Panc1 (cell line): Measurements from ENCODE around the gene CORO1C. TPM values are rescaled to one million over a fixed set of nuclear protein-coding genes. Genes with fewer than 3 reads are reported as not detected.
"Not testable (repeated sequence)": the region's sequence is repeated elsewhere in the genome, so short reads cannot be mapped to it uniquely, and the experiment has no call there.

Source experiments
- ATAC-seq: fragments of 200-7000 bp; cut with Tn5 transposase; 2 replicates; pipeline ENCODE4 v1.9.1; 2020; ENCODE audit warnings: mild to moderate bottlenecking, moderate library complexity
- BruUV-seq: library from RNA; stranded (reverse); fragments of 400-500 nt; replicated peaks from 2 replicates; lab custom pipeline; 2021; lab: Mats Ljungman, UMichigan
- CTCF ChIA-PET: fragments of 300-600 bp; sonication (Branson Sonifier 250); formaldehyde crosslinking; loops from one replicate; lab custom pipeline; 2022; ENCODE audit warnings: antibody characterized with exemption; lab: Charles Lee
- POLR2A ChIA-PET: fragments of 300-600 bp; sonication (Branson Sonifier 250); formaldehyde crosslinking; loops from one replicate; lab custom pipeline; 2022; ENCODE audit warnings: antibody characterized with exemption; lab: Charles Lee
- DNase-seq: peaks from one replicate; pipeline ENCODE4 v3.0.0-alpha.2; 2010; ENCODE audit warnings: low read depth, low spot score
- H3K27ac ChIP-seq: 2 replicates; pipeline ENCODE4 v1.5.1; 2011; ENCODE audit warnings: mild to moderate bottlenecking, low read length, inconsistent platforms
- H3K27me3 ChIP-seq: fragments of 200-500 bp; sonication (Bioruptor generic); 2 replicates; pipeline ENCODE4 v1.6.0; 2014; ENCODE audit warnings: low read length, inconsistent platforms; ENCODE audit not compliant: control insufficient read depth, insufficient read depth
- H3K36me3 ChIP-seq: fragments of 200-500 bp; sonication (Bioruptor generic); 2 replicates; pipeline ENCODE4 v1.5.1; 2014; ENCODE audit warnings: inconsistent platforms, mild to moderate bottlenecking, low read length, moderate library complexity; ENCODE audit not compliant: control insufficient read depth, insufficient read depth
- H3K4me1 ChIP-seq: 2 replicates; pipeline ENCODE4 v1.5.1; 2011; ENCODE audit warnings: inconsistent platforms, mild to moderate bottlenecking, low read length, moderate library complexity; ENCODE audit not compliant: control insufficient read depth, insufficient read depth
- H3K4me3 ChIP-seq, 2 experiments: 2 replicates each; pipeline ENCODE4 v1.5.1; 2011 to 2012; ENCODE audit warnings: low read depth in 2 of 2, low read length in 2 of 2, mild to moderate bottlenecking in 2 of 2, inconsistent platforms in 1 of 2, moderate library complexity in 1 of 2
- H3K9me3 ChIP-seq: fragments of 200-500 bp; sonication (Bioruptor generic); 2 replicates; pipeline ENCODE4 v1.5.1; 2014; ENCODE audit warnings: low read depth, mild to moderate bottlenecking, inconsistent platforms, low read length, moderate library complexity; ENCODE audit not compliant: control insufficient read depth, insufficient read depth
- CTCF ChIP-seq: fragments of 450-650 bp; IDR thresholded peaks from 2 replicates; pipeline ENCODE4 v1.5.1; 2017; ENCODE audit warnings: mild to moderate bottlenecking
- POLR2AphosphoS5 ChIP-seq: IDR thresholded peaks from 2 replicates; pipeline ENCODE4 v1.6.1; 2012; ENCODE audit warnings: mild to moderate bottlenecking, low read depth, low read length, moderate library complexity
- REST ChIP-seq, 2 experiments: IDR thresholded peaks; 2 replicates each; pipeline ENCODE4 v1.6.1; 2011 to 2012; ENCODE audit warnings: low read depth in 2 of 2, control low read depth in 1 of 2, low read length in 1 of 2, mild to moderate bottlenecking in 1 of 2, moderate library complexity in 1 of 2; ENCODE audit not compliant: insufficient read depth in 1 of 2
- SIN3A ChIP-seq: IDR thresholded peaks from 2 replicates; pipeline ENCODE4 v1.6.1; 2012; ENCODE audit warnings: low read depth, mild to moderate bottlenecking, low read length, moderate library complexity, borderline replicate concordance; ENCODE audit not compliant: insufficient read depth
- TCF7L2 ChIP-seq: IDR thresholded peaks from 2 replicates; pipeline ENCODE4 v1.6.1; 2011; ENCODE audit warnings: mild to moderate bottlenecking, low read depth, low read length, inconsistent platforms
- in situ Hi-C: cut with HindIII; loops from 2 replicates; pipeline ENCODE4 v1.10.0; 2016; ENCODE audit warnings: low sequenced_read_pairs, low pct_unique_long_range_greater_than_20kb
- intact Hi-C: fragments of 100-400 bp; cut with micrococcal nuclease; formaldehyde crosslinking; loops from one replicate; pipeline ENCODE4 v1.10.0; 2022; ENCODE audit not compliant: unreplicated experiment
- total RNA-seq: library from RNA; stranded (reverse); gene quantifications from one replicate; pipeline ENCODE4 v1.2.1, GENCODE V29; 2021; ENCODE audit not compliant: unreplicated experiment

The CORO1C gene
- total RNA-seq, 1 experiment from 2014 or later, result 165 TPM

GRCh38 chr12:108752387-108752786 lies 21.1 kb upstream of the CORO1C start:
- POLR2A ChIA-PET, result interaction anchor here (0.6 kb wide), 1 partner anchor 40 kb away, joined by 16 read pairs; no protein-coding TSS in a partner anchor
- Histone ChIP-seq H3K4me3 (no peak overlapping the region), H3K9me3 (no peaks in the 10 kb centered on the region), H3K27ac (no peak overlapping the region), H3K4me1 (no peaks in the 10 kb centered on the region), H3K36me3 (no peaks in the 10 kb centered on the region), H3K27me3 (no peaks in the 10 kb centered on the region)
- DNase-seq (no peak), ATAC-seq (no peak)
- in situ Hi-C loops (no loop called here), intact Hi-C loops (no loop called here)
- BruUV-seq, result no TSS peak
- CTCF ChIA-PET, result interaction anchor here (0.8 to 1.3 kb wide), 2 partner anchors 24 to 87 kb away, joined by 3 read pairs; no protein-coding TSS in a partner anchor
- TF ChIP-seq CTCF, result no peak
- no peak for TF ChIP-seq TCF7L2
- TF ChIP-seq REST (IDR thresholded peaks at IDR 0.05; ENCODE audit: insufficient read depth in 1 of 2, low read depth in 2 of 2, low read length in 1 of 2), result no peak
- TF ChIP-seq SIN3A, result no peak
- TF ChIP-seq POLR2AphosphoS5, result no peak

DNA sequence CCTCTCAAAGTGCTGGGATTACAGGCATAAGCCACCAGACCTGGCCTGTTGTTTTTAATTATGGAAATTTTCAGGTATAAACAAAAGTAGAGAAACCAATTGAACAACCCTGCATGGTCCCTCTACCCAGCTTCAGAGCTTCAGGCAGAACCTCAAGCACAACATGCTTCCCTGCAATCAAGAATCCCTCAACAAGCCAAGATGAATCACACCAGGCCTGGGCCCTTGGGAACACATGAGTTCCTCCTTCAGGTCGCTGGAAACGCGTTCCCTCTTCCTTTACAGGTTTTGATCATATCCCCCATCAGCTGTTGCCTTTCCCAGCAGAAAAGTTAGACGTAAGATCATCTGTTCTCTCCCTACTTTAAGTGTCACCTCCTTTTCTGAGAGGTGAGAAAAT lies 20.5 kb upstream of the CORO1C start:
- Histone ChIP-seq H3K36me3 (no peaks in the 10 kb centered on the region), H3K4me1 (no peaks in the 10 kb centered on the region), H3K27ac (no peak overlapping the region), H3K27me3 (no peaks in the 10 kb centered on the region), H3K4me3 (no peak overlapping the region), H3K9me3 (no peaks in the 10 kb centered on the region)
- no TSS peak for BruUV-seq
- no peak for DNase-seq
- TF ChIP-seq REST (IDR thresholded peaks at IDR 0.05; ENCODE audit: insufficient read depth in 1 of 2, low read depth in 2 of 2, low read length in 1 of 2) (no peak), SIN3A (no peak), TCF7L2 (no peak), POLR2AphosphoS5 (no peak), CTCF (no peak)
- ATAC-seq, result no peak
- intact Hi-C loops, result no loop called here
- ChIA-PET POLR2A (interaction anchor here (0.6 kb wide), 2 partner anchors 40 to 803 kb away, joined by 3 to 16 read pairs; no protein-coding TSS in a partner anchor), CTCF (interaction anchor here (0.8 to 1.3 kb wide), 2 partner anchors 23 to 87 kb away, joined by 3 read pairs; no protein-coding TSS in a partner anchor)
- in situ Hi-C loops, result no loop called here

DNA sequence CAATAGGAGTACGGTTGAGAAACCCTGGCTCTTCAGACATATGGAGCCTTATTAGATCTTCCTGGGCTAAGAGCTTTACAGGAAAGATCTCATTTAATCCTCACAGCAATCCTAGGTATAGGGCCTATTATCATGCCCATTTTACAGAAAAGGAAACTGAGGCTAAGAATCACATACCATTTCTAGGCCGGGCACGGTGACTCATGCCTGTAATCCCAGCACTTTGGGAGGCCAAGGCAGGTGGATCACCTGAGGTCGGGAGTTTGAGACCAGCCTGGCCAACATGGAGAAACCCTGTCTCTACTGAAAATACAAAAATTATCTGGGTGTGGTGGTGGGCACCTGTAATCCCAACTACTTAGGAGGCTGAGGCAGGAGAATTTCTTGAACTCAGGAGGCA lies 19.7 kb upstream of the CORO1C start:
- ATAC-seq, H3K9me3 ChIP-seq, H3K27me3 ChIP-seq, intact Hi-C loops, H3K4me1 ChIP-seq, in situ Hi-C loops, H3K27ac ChIP-seq, CTCF ChIA-PET, BruUV-seq, H3K36me3 ChIP-seq, H3K4me3 ChIP-seq, DNase-seq, POLR2A ChIA-PET: not testable (repeated sequence)
